Hepatocyte (in vitro differentiated cells): ENCODE measurements around the gene ACAD8. TPM values are rescaled to one million over a fixed set of nuclear protein-coding genes. Genes with fewer than 3 reads are reported as not detected.

ENCODE experiments used
- DNase-seq: peaks from one replicate; pipeline ENCODE4 v3.0.0-alpha.2; 2016; ENCODE audit warnings: low spot score
- H2AFZ ChIP-seq: fragments of 200-600 bp; sonication (generic); 2 replicates; pipeline ENCODE4 v1.6.0; 2016; ENCODE audit warnings: antibody characterized with exemption, mild to moderate bottlenecking
- H3K27ac ChIP-seq: fragments of 200-600 bp; sonication (generic); 2 replicates; pipeline ENCODE4 v1.5.1; 2016; ENCODE audit warnings: mild to moderate bottlenecking
- H3K27me3 ChIP-seq: fragments of 200-600 bp; sonication (generic); 2 replicates; pipeline ENCODE4 v1.6.1; 2016
- H3K36me3 ChIP-seq: fragments of 200-600 bp; sonication (generic); replicated peaks from 2 replicates; pipeline ENCODE4 v1.5.1; 2016; ENCODE audit warnings: low read depth; ENCODE audit not compliant: insufficient read depth
- H3K4me1 ChIP-seq: fragments of 200-600 bp; sonication (generic); 2 replicates; pipeline ENCODE4 v1.5.1; 2016; ENCODE audit warnings: mild to moderate bottlenecking, moderate library complexity; ENCODE audit not compliant: insufficient read depth
- H3K4me2 ChIP-seq: fragments of 200-600 bp; sonication (generic); 2 replicates; pipeline ENCODE4 v1.6.0; 2016
- H3K4me3 ChIP-seq: fragments of 200-600 bp; sonication (generic); 2 replicates; pipeline ENCODE4 v1.5.1; 2016; ENCODE audit warnings: mild to moderate bottlenecking
- H3K79me2 ChIP-seq: fragments of 200-600 bp; sonication (generic); 2 replicates; pipeline ENCODE4 v1.6.0; 2017; ENCODE audit warnings: mild to moderate bottlenecking
- H3K9me2 ChIP-seq: fragments of 200-600 bp; sonication (generic); replicated peaks from 2 replicates; pipeline ENCODE4 v1.6.0; 2017; ENCODE audit warnings: mild to moderate bottlenecking; ENCODE audit not compliant: insufficient read depth
- H3K9me3 ChIP-seq: fragments of 200-600 bp; sonication (generic); 2 replicates; pipeline ENCODE4 v1.5.1; 2016; ENCODE audit warnings: low read depth, mild to moderate bottlenecking
- H4K20me1 ChIP-seq: fragments of 200-600 bp; sonication (generic); 2 replicates; pipeline ENCODE4 v1.6.0; 2016; ENCODE audit warnings: mild to moderate bottlenecking; ENCODE audit not compliant: insufficient read depth, poor library complexity, severe bottlenecking
- EZH2 ChIP-seq: fragments of 200-600 bp; sonication (generic); IDR thresholded peaks from 2 replicates; pipeline ENCODE4 v1.6.1; 2016; ENCODE audit warnings: antibody characterized with exemption, mild to moderate bottlenecking, borderline replicate concordance
- EZH2phosphoT487 ChIP-seq: fragments of 200-600 bp; sonication (generic); IDR thresholded peaks from one replicate; pipeline ENCODE4 v1.6.1; 2018; ENCODE audit warnings: antibody characterized with exemption, mild to moderate bottlenecking, low read depth, moderate library complexity; ENCODE audit not compliant: unreplicated experiment, severe bottlenecking
- WGBS: methylation state at CpG from one replicate; pipeline ENCODE4 v1.1.6; 2016; ENCODE audit warnings: low lambda C conversion rate; ENCODE audit errors: missing lambda C conversion rate; 5-methylcytosine and 5-hydroxymethylcytosine counted together
- polyA plus RNA-seq: library from polyadenylated mRNA; unstranded; fragments of >200 nt; fragmentation: Nextera tagmentation; extraction: Ambion mirVana; gene quantifications from 2 replicates; pipeline ENCODE4 v1.2.1, GENCODE V29; 2016
- total RNA-seq: library from RNA; depleted of rRNA; stranded (reverse); fragments of >200 nt; gene quantifications from 2 replicates; pipeline ENCODE4 v1.2.3, GENCODE V29; 2014
- TF ChIP-seq, protein P1 (sequence below): fragments of 200-600 bp; sonication (generic); IDR thresholded peaks from 2 replicates; pipeline ENCODE4 v1.5.1; 2016; ENCODE audit warnings: antibody characterized with exemption, mild to moderate bottlenecking; ENCODE audit not compliant: poor library complexity

ACAD8 gene
- total and polyA plus RNA-seq, 2 experiments from 2014 or later: 18.9 to 19.6 TPM

- H3K9me2 ChIP-seq: no peaks in the 10 kb centered on the region
- 81% methylated on average over 4 of the region's 4 CpGs for WGBS
- no peak for TF ChIP-seq EZH2
- no peak for TF ChIP-seq EZH2phosphoT487
- TF ChIP-seq, protein P1, sequence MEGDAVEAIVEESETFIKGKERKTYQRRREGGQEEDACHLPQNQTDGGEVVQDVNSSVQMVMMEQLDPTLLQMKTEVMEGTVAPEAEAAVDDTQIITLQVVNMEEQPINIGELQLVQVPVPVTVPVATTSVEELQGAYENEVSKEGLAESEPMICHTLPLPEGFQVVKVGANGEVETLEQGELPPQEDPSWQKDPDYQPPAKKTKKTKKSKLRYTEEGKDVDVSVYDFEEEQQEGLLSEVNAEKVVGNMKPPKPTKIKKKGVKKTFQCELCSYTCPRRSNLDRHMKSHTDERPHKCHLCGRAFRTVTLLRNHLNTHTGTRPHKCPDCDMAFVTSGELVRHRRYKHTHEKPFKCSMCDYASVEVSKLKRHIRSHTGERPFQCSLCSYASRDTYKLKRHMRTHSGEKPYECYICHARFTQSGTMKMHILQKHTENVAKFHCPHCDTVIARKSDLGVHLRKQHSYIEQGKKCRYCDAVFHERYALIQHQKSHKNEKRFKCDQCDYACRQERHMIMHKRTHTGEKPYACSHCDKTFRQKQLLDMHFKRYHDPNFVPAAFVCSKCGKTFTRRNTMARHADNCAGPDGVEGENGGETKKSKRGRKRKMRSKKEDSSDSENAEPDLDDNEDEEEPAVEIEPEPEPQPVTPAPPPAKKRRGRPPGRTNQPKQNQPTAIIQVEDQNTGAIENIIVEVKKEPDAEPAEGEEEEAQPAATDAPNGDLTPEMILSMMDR: no peak
- H3K27ac ChIP-seq: no peak overlapping the region
- no peaks in the 10 kb centered on the region for H3K9me3 ChIP-seq
- H3K4me2 ChIP-seq: no peak overlapping the region
- H2AFZ ChIP-seq: no peak overlapping the region
- H3K4me3 ChIP-seq: no peak overlapping the region
- no peaks in the 10 kb centered on the region for H3K36me3 ChIP-seq
- H3K27me3 ChIP-seq: no peaks in the 10 kb centered on the region
- peaks cover 17% of the 10 kb centered on the region for H3K79me2 ChIP-seq
- H3K4me1 ChIP-seq: no peaks in the 10 kb centered on the region
- no peaks in the 10 kb centered on the region for H4K20me1 ChIP-seq
- no peak for DNase-seq
Measured at GRCh38 chr11:134258577-134258976, 5.2 kb downstream of the ACAD8 start.

DNA sequence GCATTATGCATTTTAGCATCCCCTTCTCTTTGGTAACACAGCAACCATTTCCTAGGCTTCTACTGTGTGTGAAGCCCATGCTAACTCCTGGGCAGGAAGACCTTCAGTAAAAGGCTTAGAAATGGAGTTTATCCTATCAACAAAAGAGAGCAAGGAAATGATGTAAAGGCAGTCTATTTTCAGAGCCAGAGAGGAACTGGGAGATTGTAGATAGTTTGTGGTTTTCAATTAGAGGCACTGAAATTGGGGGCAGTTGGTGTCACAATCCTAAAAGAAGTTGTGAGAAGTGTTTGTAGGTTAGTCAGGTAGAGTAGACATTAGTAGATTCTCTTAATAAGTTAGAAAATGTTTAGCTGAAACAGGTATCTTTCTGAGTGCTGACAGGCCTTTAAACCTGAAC lies 7.1 kb downstream of the ACAD8 start:
- H3K4me1 ChIP-seq: no peaks in the 10 kb centered on the region
- no peak overlapping the region for H3K4me2 ChIP-seq
- H3K9me3 ChIP-seq: no peaks in the 10 kb centered on the region
- H4K20me1 ChIP-seq: no peaks in the 10 kb centered on the region
- H3K27ac ChIP-seq: no peak overlapping the region
- H3K36me3 ChIP-seq: no peaks in the 10 kb centered on the region
- no peak for DNase-seq
- no peaks in the 10 kb centered on the region for H3K27me3 ChIP-seq
- H3K4me3 ChIP-seq: no peak overlapping the region
- no peaks in the 10 kb centered on the region for H3K9me2 ChIP-seq
- H3K79me2 ChIP-seq: peaks cover under 1% of the 10 kb centered on the region
- TF ChIP-seq EZH2 (no peak), EZH2phosphoT487 (no peak)
- TF ChIP-seq, protein P1: no peak
- no peak overlapping the region for H2AFZ ChIP-seq

GRCh38 chr11:134260983-134261382 lies 7.6 kb downstream of the ACAD8 start:
- H3K9me3 ChIP-seq: no peaks in the 10 kb centered on the region
- H3K9me2 ChIP-seq: no peaks in the 10 kb centered on the region
- TF ChIP-seq EZH2phosphoT487 (no peak), EZH2 (no peak)
- TF ChIP-seq, protein P1: no peak
- H3K36me3 ChIP-seq: no peaks in the 10 kb centered on the region
- no peaks in the 10 kb centered on the region for H3K27me3 ChIP-seq
- no peaks in the 10 kb centered on the region for H3K79me2 ChIP-seq
- WGBS: 97% methylated on average over 16 of the region's 16 CpGs
- no peak overlapping the region for H3K4me3 ChIP-seq
- no peak overlapping the region for H3K4me2 ChIP-seq
- no peaks in the 10 kb centered on the region for H3K4me1 ChIP-seq
- H3K27ac ChIP-seq: no peak overlapping the region
- no peak overlapping the region for H2AFZ ChIP-seq
- DNase-seq: no peak
- no peaks in the 10 kb centered on the region for H4K20me1 ChIP-seq
